Left lung (tissue), 10 donors: ENCODE measurements around the gene NANS. TPM values are rescaled to one million over a fixed set of nuclear protein-coding genes. Genes with fewer than 3 reads are reported as not detected.

ENCODE experiments used
- ATAC-seq: fragments of 200-7000 bp; cut with Tn5 transposase; one replicate; pipeline ENCODE4 v1.9.1; 2020; ENCODE audit warnings: moderate library complexity
- DNase-seq, 4 donors: peaks; one replicate each; pipeline ENCODE4 v3.0.0-alpha.2; 2013 to 2020
- H3K27ac ChIP-seq, 2 donors: fragments of 200-600 bp; sonication (generic) in 1 of 2; one replicate each; pipeline versions ENCODE4 v1.5.0 to v1.8.0; 2020 to 2021
- H3K27me3 ChIP-seq, 2 donors: fragments of 200-600 bp; sonication (generic) in 1 of 2; one replicate each; pipeline versions ENCODE4 v1.5.0 to v1.8.0; 2020 to 2021
- H3K36me3 ChIP-seq, 2 donors: fragments of 200-600 bp; sonication (generic) in 1 of 2; one replicate each; pipeline versions ENCODE4 v1.5.0 to v1.8.0; 2020 to 2021
- H3K4me1 ChIP-seq, 2 donors: fragments of 200-600 bp; one replicate each; pipeline ENCODE4 v1.8.0; 2021
- H3K4me3 ChIP-seq, 2 donors: fragments of 200-600 bp; sonication (generic) in 1 of 2; one replicate each; pipeline versions ENCODE4 v1.5.0 to v1.8.0; 2020 to 2021; ENCODE audit warnings: mild to moderate bottlenecking in 1 of 2
- H3K9me3 ChIP-seq, 2 donors: fragments of 200-600 bp; sonication (generic) in 1 of 2; one replicate each; pipeline versions ENCODE4 v1.5.0 to v1.8.0; 2020 to 2021
- CTCF ChIP-seq, 2 donors: fragments of 200-600 bp; sonication (generic) in 1 of 2; IDR thresholded peaks; one replicate each; pipeline versions ENCODE4 v1.5.0 to v1.8.0; 2021; ENCODE audit warnings: antibody characterized with exemption in 2 of 2
- intact Hi-C, 2 donors: fragments of 100-400 bp; cut with DNase I; formaldehyde crosslinking; loops; one replicate each; pipeline versions ENCODE4 v1.11.2 to v1.14.2; 2022
- polyA plus RNA-seq, 6 donors: library from polyadenylated mRNA; unstranded; fragments of 120-200 nt; gene quantifications; one replicate each; pipeline ENCODE4 v1.2.1, GENCODE V29; 2013; ENCODE audit not compliant: insufficient read length in 6 of 6
- total RNA-seq, 2 donors: library from RNA; stranded (reverse); fragmentation: NEBNext Ultra II Directional; extraction: Animal tissue kit (Norgen Biotek cat#: 25700); gene quantifications; one replicate each; pipeline ENCODE4 v1.2.1, GENCODE V29; 2021
- donor health status: DM: no; HTN: yes; CAD: no.
- donor health status: DM: no; HTN: no; CAD: no.

The NANS gene
- total and polyA plus RNA-seq, 8 donors = 35.6 to 72.0 (median 40.4) TPM

GRCh38 chr9:98066235-98066634, 9.7 kb downstream of the NANS start:
- Histone ChIP-seq H3K36me3 (peaks cover 0 to 74% of the 10 kb centered on the region in 2 donors), H3K27me3 (no peaks in the 10 kb centered on the region), H3K4me3 (no peak overlapping the region), H3K27ac (peak overlapping the region in 1 of 2 donors; percentile 26), H3K9me3 (no peaks in the 10 kb centered on the region), H3K4me1 (peaks cover 0 to 11% of the 10 kb centered on the region in 2 donors)
- intact Hi-C loops = no loop called here
- peak in 1 of 4 donors; percentile 35 for DNase-seq
- peak; percentile 86 for ATAC-seq
- no peak for TF ChIP-seq CTCF (IDR thresholded peaks at IDR 0.05)

GRCh38 chr9:98067184-98067583, 10.7 kb downstream of the NANS start:
- ATAC-seq (no peak), DNase-seq (no peak)
- TF ChIP-seq CTCF (IDR thresholded peaks at IDR 0.05) = no peak
- intact Hi-C loops = no loop called here
- no peaks in the 10 kb centered on the region for H3K9me3 ChIP-seq
- H3K4me3 ChIP-seq = no peak overlapping the region
- peaks cover 0 to 64% of the 10 kb centered on the region in 2 donors for H3K36me3 ChIP-seq
- no peaks in the 10 kb centered on the region for H3K27me3 ChIP-seq
- peaks cover 0 to 20% of the 10 kb centered on the region in 2 donors for H3K4me1 ChIP-seq
- no peak overlapping the region for H3K27ac ChIP-seq

DNA sequence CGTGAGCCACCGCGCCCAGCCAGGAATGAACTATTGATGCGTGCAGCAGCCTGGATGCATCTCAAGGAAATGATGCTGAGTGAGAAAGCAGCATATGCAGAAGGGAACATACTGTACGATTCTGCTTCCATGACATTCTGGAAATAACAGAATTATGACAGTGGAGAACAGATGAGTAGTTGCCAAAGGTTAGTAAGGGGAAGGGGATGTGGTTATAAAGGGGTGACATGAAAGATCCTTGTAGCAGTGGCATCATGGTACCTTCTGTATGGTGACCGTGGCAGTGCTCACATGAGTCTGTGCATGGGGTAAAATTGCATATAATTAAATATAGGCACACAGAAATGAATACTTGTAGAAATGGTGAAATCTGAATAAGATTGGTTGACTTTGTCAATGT, 13.0 kb downstream of the NANS start:
- ATAC-seq (no peak), DNase-seq (no peak)
- no peak overlapping the region for H3K27ac ChIP-seq
- no peak overlapping the region for H3K4me3 ChIP-seq
- intact Hi-C loops = no loop called here
- H3K36me3 ChIP-seq = peaks cover 0 to 40% of the 10 kb centered on the region in 2 donors
- TF ChIP-seq CTCF (IDR thresholded peaks at IDR 0.05) = no peak
- H3K4me1 ChIP-seq = peaks cover 0 to 40% of the 10 kb centered on the region in 2 donors
- no peaks in the 10 kb centered on the region for H3K27me3 ChIP-seq
- H3K9me3 ChIP-seq = no peaks in the 10 kb centered on the region

GRCh38 chr9:98070704-98071103, 14.2 kb downstream of the NANS start:
- H3K27ac ChIP-seq = no peak overlapping the region
- TF ChIP-seq CTCF (IDR thresholded peaks at IDR 0.05) = no peak
- peaks cover 0 to 50% of the 10 kb centered on the region in 2 donors for H3K4me1 ChIP-seq
- peaks cover 0 to 29% of the 10 kb centered on the region in 2 donors for H3K36me3 ChIP-seq
- no peak for ATAC-seq
- no peak overlapping the region for H3K4me3 ChIP-seq
- no peaks in the 10 kb centered on the region for H3K27me3 ChIP-seq
- DNase-seq = no peak
- intact Hi-C loops = loop anchor here in 1 of 2 donors (10.0 kb wide), 1 partner anchor 194 kb away; no protein-coding TSS in a partner anchor
- no peaks in the 10 kb centered on the region for H3K9me3 ChIP-seq

DNA sequence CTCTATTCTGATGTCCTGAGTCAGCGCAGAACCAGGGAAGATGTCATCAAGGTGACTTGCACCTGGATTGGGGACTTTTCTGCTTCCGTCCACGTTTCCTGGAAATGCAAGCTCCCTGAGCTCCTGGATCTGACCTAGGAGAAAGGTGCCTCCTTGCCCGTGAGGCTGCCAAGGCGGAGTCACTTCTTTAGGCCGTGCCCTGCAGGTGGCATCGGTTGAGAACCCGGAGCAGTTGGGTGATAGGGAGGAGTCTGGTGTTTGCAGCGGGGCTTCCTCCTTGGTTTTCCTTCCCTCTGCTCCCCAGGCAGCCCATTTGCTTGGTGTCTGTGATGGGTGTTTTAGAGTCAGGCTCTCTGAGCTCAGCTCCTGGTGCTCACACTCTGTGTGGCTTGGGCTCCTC, 15.2 kb downstream of the NANS start:
- no peaks in the 10 kb centered on the region for H3K9me3 ChIP-seq
- no peak overlapping the region for H3K4me3 ChIP-seq
- no peak for TF ChIP-seq CTCF (IDR thresholded peaks at IDR 0.05)
- DNase-seq (no peak), ATAC-seq (no peak)
- H3K27me3 ChIP-seq = no peaks in the 10 kb centered on the region
- peak overlapping the region; percentile 73 to 76 for H3K27ac ChIP-seq
- intact Hi-C loops = loop anchor here in 1 of 2 donors (10.0 kb wide), 1 partner anchor 193 kb away; no protein-coding TSS in a partner anchor
- H3K36me3 ChIP-seq = peaks cover 0 to 22% of the 10 kb centered on the region in 2 donors
- H3K4me1 ChIP-seq = peaks cover 9 to 53% of the 10 kb centered on the region in 2 donors
